ENCODE data around the gene TSC22D4. TPM values are rescaled to one million over a fixed set of nuclear protein-coding genes. Genes with fewer than 3 reads are reported as not detected.

The TSC22D4 gene
- total RNA-seq, 3 donors from 2014 or later, result 45.1 to 65.2 (median 64.8) TPM

- intact Hi-C loops (cut with DNase I, micrococcal nuclease), result no loop called here
- DNase-seq (no peak), ATAC-seq (no peak)
- no peaks in the 10 kb centered on the region for H3K36me3 ChIP-seq (ENCODE audit: low read depth)
- H3K9me3 ChIP-seq, result no peaks in the 10 kb centered on the region
- TF ChIP-seq CTCF (IDR thresholded peaks at IDR 0.05), result no peak
- H3K4me1 ChIP-seq (ENCODE audit: low read depth), result no peaks in the 10 kb centered on the region
- H3K4me3 ChIP-seq, result no peak overlapping the region
Observed at GRCh38 chr7:100418930-100419659, 59.9 kb downstream of the TSC22D4 start.

Other genes starting within 250 kb of the TSC22D4 start
- not detected for gene SPDYE3, start 171.5 kb downstream of the TSC22D4 start, total RNA-seq
- 10 to 100 TPM; 36.4 to 95.3 (median 54.3) TPM for gene PILRB, start 121.1 kb downstream of the TSC22D4 start, total RNA-seq
- 10 to 100 TPM in 1 of 3 donors, 1 to 10 TPM in 2; 4.2 to 15.9 (median 7.8) TPM for gene PILRA, start 105.7 kb downstream of the TSC22D4 start, total RNA-seq
- gene ZCWPW1, start 50.5 kb downstream of the TSC22D4 start, total RNA-seq, result 1 to 10 TPM; 1.8 to 6.1 (median 2.3) TPM
- 10 to 100 TPM; 29.3 to 46.8 (median 35.2) TPM for gene MEPCE, start 49.4 kb downstream of the TSC22D4 start, total RNA-seq
- gene PPP1R35, start 42.7 kb downstream of the TSC22D4 start, total RNA-seq, result 10 to 100 TPM; 28.2 to 40.0 (median 28.9) TPM
- gene SPACDR, start 15.0 kb downstream of the TSC22D4 start, total RNA-seq, result 1 to 10 TPM in 1 of 3 donors, under 1 TPM in 2; 0.43 to 1.0 (median 0.96) TPM
- 1 to 10 TPM in 1 of 3 donors, under 1 TPM in 2; 0.23 to 2.8 (median 0.46) TPM for gene NYAP1, start 4.7 kb upstream of the TSC22D4 start, total RNA-seq
- gene AGFG2, start 60.0 kb upstream of the TSC22D4 start, total RNA-seq, result 100 to 1,000 TPM in 1 of 3 donors, 10 to 100 TPM in 2; 56.5 to 113 (median 58.1) TPM
- gene SAP25, start 94.7 kb upstream of the TSC22D4 start, total RNA-seq, result 1 to 10 TPM; 2.8 to 4.3 (median 3.5) TPM
- 10 to 100 TPM; 57.2 to 71.0 (median 63.9) TPM for gene LRCH4, start 106.9 kb upstream of the TSC22D4 start, total RNA-seq
- gene FBXO24, start 107.1 kb upstream of the TSC22D4 start, total RNA-seq, result 1 to 10 TPM in 1 of 3 donors, under 1 TPM in 2; 0.48 to 1.1 (median 0.66) TPM
- gene PCOLCE, start 123.1 kb upstream of the TSC22D4 start, total RNA-seq, result 10 to 100 TPM in 2 of 3 donors, 1 to 10 TPM in 1; 6.1 to 47.9 (median 18.9) TPM
- 10 to 100 TPM; 11.9 to 17.2 (median 14.4) TPM for gene MOSPD3, start 133.3 kb upstream of the TSC22D4 start, total RNA-seq
- gene TFR2, start 162.3 kb upstream of the TSC22D4 start, total RNA-seq, result 1 to 10 TPM in 2 of 3 donors, under 1 TPM in 1; 0.57 to 1.2 (median 1.1) TPM
- gene ACTL6B, start 177.2 kb upstream of the TSC22D4 start, total RNA-seq, result 1 to 10 TPM in 1 of 3 donors, not detected in 2; 1.2 TPM
- 100 to 1,000 TPM; 197 to 257 (median 232) TPM for gene GNB2, start 194.5 kb upstream of the TSC22D4 start, total RNA-seq
- 10 to 100 TPM; 34.6 to 49.8 (median 48.1) TPM for gene GIGYF1, start 215.0 kb upstream of the TSC22D4 start, total RNA-seq
- gene POP7, start 226.9 kb upstream of the TSC22D4 start, total RNA-seq, result 10 to 100 TPM; 24.8 to 28.9 (median 26.8) TPM
- gene EPO, start 241.3 kb upstream of the TSC22D4 start, total RNA-seq, result not detected